B cell (primary cell): ENCODE results near the gene SMARCAD1. TPM values are rescaled to one million over a fixed set of nuclear protein-coding genes. Genes with fewer than 3 reads are reported as not detected.

Experiments used
- ATAC-seq: fragments of 200-7000 bp; cut with Tn5 transposase; one replicate; pipeline ENCODE4 v1.10.0; 2021; ENCODE audit warnings: low read depth, mild to moderate bottlenecking, moderate number of reproducible peaks, moderate library complexity
- CTCF ChIA-PET: fragments of 350-600 bp; sonication (Branson Sonifier 250); formaldehyde crosslinking; loops from one replicate; lab custom pipeline; 2021; ENCODE audit warnings: antibody characterized with exemption, inconsistent platforms; lab: Charles Lee
- POLR2A ChIA-PET: fragments of 350-600 bp; sonication (Branson Sonifier 250); formaldehyde crosslinking; loops from one replicate; lab custom pipeline; 2021; ENCODE audit warnings: antibody characterized with exemption; lab: Charles Lee
- DNase-seq: peaks from one replicate; pipeline ENCODE4 v3.0.0; 2013
- H2AFZ ChIP-seq: 2 replicates; pipeline ENCODE4 v1.6.1; 2012; ENCODE audit warnings: mild to moderate bottlenecking, low read depth, low read length; ENCODE audit not compliant: insufficient read depth, poor library complexity, severe bottlenecking
- H3K27ac ChIP-seq, 2 donors: 1 replicate in 1 of 2; 2 replicates in 1 of 2; pipeline ENCODE4 v1.5.1; 2012 to 2013; ENCODE audit warnings: low read length in 2 of 2, mild to moderate bottlenecking in 2 of 2, moderate library complexity in 1 of 2
- H3K27me3 ChIP-seq, 4 experiments: fragments of 200-600 bp in 1 of 4; sonication (generic) in 1 of 4; replicated peaks in 1 of 4; 1 replicate in 2 of 4; 2 replicates in 2 of 4; pipeline versions ENCODE4 v1.6.1 to v1.7.0; 2013 to 2016; ENCODE audit warnings: low read length in 3 of 4, mild to moderate bottlenecking in 2 of 4, mixed read lengths in 1 of 4, moderate library complexity in 1 of 4; ENCODE audit not compliant: insufficient read depth in 4 of 4, control insufficient read depth in 3 of 4; ENCODE audit errors: control extremely low read depth in 1 of 4
- H3K36me3 ChIP-seq, 2 experiments: replicated peaks in 1 of 2; 1 replicate in 1 of 2; 2 replicates in 1 of 2; pipeline versions ENCODE4 v1.6.1 to v1.7.1; 2013; ENCODE audit warnings: low read length in 1 of 2; ENCODE audit not compliant: insufficient read depth in 2 of 2, control insufficient read depth in 1 of 2; ENCODE audit errors: control extremely low read depth in 1 of 2, extremely low read depth in 1 of 2
- H3K4me1 ChIP-seq, 2 donors: fragments of 200-600 bp in 1 of 2; sonication (generic) in 1 of 2; 1 replicate in 1 of 2; 2 replicates in 1 of 2; pipeline versions ENCODE4 v1.5.1 to v1.6.1; 2013 to 2017; ENCODE audit warnings: low read length in 2 of 2; ENCODE audit not compliant: control insufficient read depth in 2 of 2, insufficient read depth in 2 of 2
- H3K4me2 ChIP-seq: replicated peaks from 2 replicates; pipeline ENCODE3; 2012; ENCODE audit warnings: mild to moderate bottlenecking, low read depth, low read length; ENCODE audit not compliant: poor library complexity, severe bottlenecking
- H3K4me3 ChIP-seq, 5 experiments: fragments of 200-600 bp in 1 of 5; sonication (generic) in 1 of 5; 1 replicate in 3 of 5; 2 replicates in 2 of 5; pipeline versions ENCODE4 v1.5.1 to v1.7.0; 2011 to 2016; ENCODE audit warnings: low read length in 4 of 5, mild to moderate bottlenecking in 4 of 5, low read depth in 2 of 5, control low read depth in 1 of 5, moderate library complexity in 1 of 5; ENCODE audit not compliant: insufficient read depth in 1 of 5; ENCODE audit errors: control extremely low read depth in 1 of 5, extremely low read depth in 1 of 5
- H3K79me2 ChIP-seq: fragments of 200-600 bp; sonication (generic); one replicate; pipeline ENCODE4 v1.6.0; 2016; ENCODE audit warnings: low read length; ENCODE audit not compliant: control insufficient read depth, insufficient read depth
- H3K9ac ChIP-seq: fragments of 200-600 bp; sonication (generic); 2 replicates; pipeline ENCODE4 v1.6.1; 2017; ENCODE audit warnings: mild to moderate bottlenecking, low read length, moderate library complexity
- H3K9me3 ChIP-seq, 3 donors: one replicate each; pipeline versions ENCODE4 v1.6.1 to v1.7.1; 2013; ENCODE audit warnings: low read length in 2 of 3; ENCODE audit not compliant: control insufficient read depth in 2 of 3, insufficient read depth in 1 of 3; ENCODE audit errors: control extremely low read depth in 1 of 3
- H4K20me1 ChIP-seq: 2 replicates; pipeline ENCODE4 v1.6.0; 2012; ENCODE audit warnings: mild to moderate bottlenecking, low read length; ENCODE audit not compliant: insufficient read depth, control insufficient read depth, poor library complexity, severe bottlenecking
- H3K27ac Mint-ChIP-seq: one replicate; pipeline ENCODE4 v1.8.0; 2021; ENCODE audit warnings: mixed read lengths
- H3K27me3 Mint-ChIP-seq: one replicate; pipeline ENCODE4 v1.8.0; 2021; ENCODE audit warnings: mixed read lengths
- H3K4me1 Mint-ChIP-seq: one replicate; pipeline ENCODE4 v1.8.0; 2021; ENCODE audit warnings: mixed read lengths
- H3K4me3 Mint-ChIP-seq: one replicate; pipeline ENCODE4 v1.8.0; 2021; ENCODE audit warnings: mixed read lengths
- H3K9me3 Mint-ChIP-seq: one replicate; pipeline ENCODE4 v1.8.0; 2022; ENCODE audit warnings: mixed read lengths; ENCODE audit not compliant: insufficient read depth
- EZH2 ChIP-seq: IDR thresholded peaks from 2 replicates; pipeline ENCODE4 v1.6.1; 2012; ENCODE audit warnings: borderline replicate concordance, low read depth, mild to moderate bottlenecking, moderate library complexity, low read length; ENCODE audit not compliant: insufficient read depth, poor library complexity, severe bottlenecking
- WGBS: methylation state at CpG from one replicate; pipeline ENCODE4 v1.1.5; 2013; ENCODE audit warnings: missing lambda C conversion rate; ENCODE audit not compliant: insufficient coverage; 5-methylcytosine and 5-hydroxymethylcytosine counted together
- intact Hi-C: fragments of 100-400 bp; cut with micrococcal nuclease; formaldehyde crosslinking; loops from one replicate; pipeline ENCODE4 v1.10.0; 2022
- polyA plus RNA-seq: library from polyadenylated mRNA; depleted of rRNA; stranded (reverse); fragments of >200 nt; gene quantifications from 2 replicates; pipeline ENCODE4 v1.2.3, GENCODE V29; 2012
- total RNA-seq, 2 donors: library from RNA; stranded (reverse); fragments of 120-200 nt in 1 of 2; gene quantifications; 1 replicate in 1 of 2; 2 replicates in 1 of 2; pipeline versions ENCODE4 v1.2.3 to v1.2.4, GENCODE V29; 2013 to 2022
- TF ChIP-seq, protein P1 (sequence below): fragments of 200-600 bp; IDR thresholded peaks from one replicate; pipeline ENCODE4 v1.8.0; 2022; ENCODE audit warnings: antibody characterized with exemption, mild to moderate bottlenecking

Gene SMARCAD1
- total and polyA plus RNA-seq, 2 donors (not counting 1 experiment from before 2014, with no cell fraction given), result 8.2 to 26.7 TPM

DNA sequence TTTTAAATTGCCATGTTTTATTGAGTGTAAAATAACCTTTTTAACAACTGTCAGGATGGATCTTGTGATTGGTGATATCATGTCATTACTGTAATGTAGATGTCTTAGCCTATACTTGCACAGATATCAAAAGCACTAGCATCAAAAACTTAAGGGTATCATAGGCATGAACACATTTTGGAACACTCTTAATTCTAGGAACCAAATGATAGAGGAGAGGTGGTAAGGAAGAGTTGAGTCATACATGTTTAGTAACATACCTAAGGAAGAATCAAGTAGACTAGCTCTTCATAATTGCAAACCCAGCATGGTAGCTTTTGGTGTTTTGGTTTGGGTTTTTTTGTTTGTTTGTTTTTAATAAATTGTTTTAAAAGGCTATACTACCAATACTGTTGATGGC lies 43.4 kb downstream of the SMARCAD1 start:
- no peak for ATAC-seq
- Histone ChIP-seq H3K36me3 (peaks cover 2 to 27% of the 10 kb centered on the region in 2 experiments), H3K4me2 (no peak overlapping the region), H3K79me2 (no peaks in the 10 kb centered on the region), H4K20me1 (no peaks in the 10 kb centered on the region), H2AFZ (no peak overlapping the region), H3K4me3 (no peak overlapping the region), H3K9ac (no peak overlapping the region), H3K9me3 (no peaks in the 10 kb centered on the region), H3K4me1 (no peaks in the 10 kb centered on the region), H3K27me3 (no peaks in the 10 kb centered on the region), H3K27ac (no peak overlapping the region)
- POLR2A ChIA-PET, result no interaction called here
- Mint-ChIP-seq H3K27ac (no peak overlapping the region), H3K4me1 (no peaks in the 10 kb centered on the region), H3K27me3 (no peaks in the 10 kb centered on the region), H3K4me3 (no peak overlapping the region), H3K9me3 (no peaks in the 10 kb centered on the region)
- intact Hi-C loops, result no loop called here
- no peak for DNase-seq
- CTCF ChIA-PET, result no interaction called here
- TF ChIP-seq EZH2, result no peak
- TF ChIP-seq, protein P1, sequence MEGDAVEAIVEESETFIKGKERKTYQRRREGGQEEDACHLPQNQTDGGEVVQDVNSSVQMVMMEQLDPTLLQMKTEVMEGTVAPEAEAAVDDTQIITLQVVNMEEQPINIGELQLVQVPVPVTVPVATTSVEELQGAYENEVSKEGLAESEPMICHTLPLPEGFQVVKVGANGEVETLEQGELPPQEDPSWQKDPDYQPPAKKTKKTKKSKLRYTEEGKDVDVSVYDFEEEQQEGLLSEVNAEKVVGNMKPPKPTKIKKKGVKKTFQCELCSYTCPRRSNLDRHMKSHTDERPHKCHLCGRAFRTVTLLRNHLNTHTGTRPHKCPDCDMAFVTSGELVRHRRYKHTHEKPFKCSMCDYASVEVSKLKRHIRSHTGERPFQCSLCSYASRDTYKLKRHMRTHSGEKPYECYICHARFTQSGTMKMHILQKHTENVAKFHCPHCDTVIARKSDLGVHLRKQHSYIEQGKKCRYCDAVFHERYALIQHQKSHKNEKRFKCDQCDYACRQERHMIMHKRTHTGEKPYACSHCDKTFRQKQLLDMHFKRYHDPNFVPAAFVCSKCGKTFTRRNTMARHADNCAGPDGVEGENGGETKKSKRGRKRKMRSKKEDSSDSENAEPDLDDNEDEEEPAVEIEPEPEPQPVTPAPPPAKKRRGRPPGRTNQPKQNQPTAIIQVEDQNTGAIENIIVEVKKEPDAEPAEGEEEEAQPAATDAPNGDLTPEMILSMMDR, result no peak

DNA sequence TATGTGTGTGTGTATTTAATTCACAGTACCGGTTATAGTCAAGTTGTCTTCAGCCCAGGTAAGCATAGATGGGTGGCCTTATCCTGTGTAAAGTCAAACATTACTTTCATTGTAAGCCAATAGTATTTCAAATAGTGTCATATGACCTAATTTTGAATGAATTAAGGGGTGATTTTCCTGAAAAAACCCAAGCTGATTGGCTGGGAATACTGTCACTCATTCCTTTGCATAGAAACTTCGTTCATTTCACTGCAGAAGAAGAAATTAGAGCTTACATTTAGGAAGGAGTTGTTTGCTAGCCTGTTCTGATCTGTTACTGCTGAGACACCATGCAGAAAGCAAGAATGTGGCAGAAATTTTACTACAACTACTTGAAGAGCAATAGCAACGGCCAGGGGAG lies 45.4 kb downstream of the SMARCAD1 start:
- Histone ChIP-seq H4K20me1 (no peaks in the 10 kb centered on the region), H3K79me2 (no peaks in the 10 kb centered on the region), H2AFZ (no peak overlapping the region), H3K27ac (no peak overlapping the region), H3K27me3 (no peaks in the 10 kb centered on the region), H3K9ac (no peak overlapping the region), H3K36me3 (peaks cover 2 to 22% of the 10 kb centered on the region in 2 experiments), H3K9me3 (no peaks in the 10 kb centered on the region), H3K4me1 (no peaks in the 10 kb centered on the region), H3K4me3 (no peak overlapping the region), H3K4me2 (no peak overlapping the region)
- ChIA-PET POLR2A (no interaction called here), CTCF (no interaction called here)
- no peaks in the 10 kb centered on the region for H3K9me3 Mint-ChIP-seq
- intact Hi-C loops, result no loop called here
- H3K27me3 Mint-ChIP-seq, result no peaks in the 10 kb centered on the region
- ATAC-seq (no peak), DNase-seq (no peak)
- no peak overlapping the region for H3K27ac Mint-ChIP-seq
- no peak for TF ChIP-seq EZH2
- TF ChIP-seq, protein P1, result no peak
- 100% methylated on average over 1 of the region's 3 CpGs for WGBS
- no peaks in the 10 kb centered on the region for H3K4me1 Mint-ChIP-seq
- H3K4me3 Mint-ChIP-seq, result no peak overlapping the region
